NAMALWA (cell line): ENCODE data around the gene DAGLA.
"Not testable (repeated sequence)": the region's sequence is repeated elsewhere in the genome, so short reads cannot be mapped to it uniquely, and the experiment has no call there.

ENCODE experiments used
- DNase-seq: peaks from one replicate; pipeline ENCODE4 v3.0.0-alpha.2; 2015; ENCODE audit warnings: low spot score

Gene DAGLA

GRCh38 chr11:61660997-61661396 lies 19.2 kb upstream of the DAGLA start:
- DNase-seq = peak; percentile 22

GRCh38 chr11:61666684-61667297 lies 13.4 kb upstream of the DAGLA start:
- no peak for DNase-seq

GRCh38 chr11:61667684-61668305 lies 12.4 kb upstream of the DAGLA start:
- DNase-seq = no peak

GRCh38 chr11:61669417-61669816 lies 10.8 kb upstream of the DAGLA start:
- no peak for DNase-seq

GRCh38 chr11:61670626-61671025 lies 9.6 kb upstream of the DAGLA start:
- DNase-seq = no peak

- peak; percentile 46 for DNase-seq
Measured at GRCh38 chr11:61671527-61671926, 8.7 kb upstream of the DAGLA start.

- DNase-seq = not testable (repeated sequence)
Measured at GRCh38 chr11:61673946-61674467, 6.2 kb upstream of the DAGLA start.

GRCh38 chr11:61675826-61676225 lies 4.4 kb upstream of the DAGLA start:
- DNase-seq = no peak

GRCh38 chr11:61679296-61679695 lies 895 bp upstream of the DAGLA start:
- DNase-seq = no peak

- DNase-seq = no peak
Measured at GRCh38 chr11:61680622-61681221, 531 bp downstream of the DAGLA start.

GRCh38 chr11:61682093-61682732 lies 2.0 kb downstream of the DAGLA start:
- no peak for DNase-seq

- DNase-seq = no peak
Measured at GRCh38 chr11:61682906-61683675, 2.9 kb downstream of the DAGLA start.

GRCh38 chr11:61683961-61684869 lies 4.0 kb downstream of the DAGLA start:
- no peak for DNase-seq

- no peak for DNase-seq
Measured at GRCh38 chr11:61684870-61685616, 4.9 kb downstream of the DAGLA start.

GRCh38 chr11:61685617-61685967 lies 5.4 kb downstream of the DAGLA start:
- no peak for DNase-seq

GRCh38 chr11:61686066-61686465 lies 5.9 kb downstream of the DAGLA start:
- no peak for DNase-seq

GRCh38 chr11:61686469-61686868 lies 6.3 kb downstream of the DAGLA start:
- no peak for DNase-seq

GRCh38 chr11:61687420-61687819 lies 7.2 kb downstream of the DAGLA start:
- DNase-seq = no peak

GRCh38 chr11:61688365-61689163 lies 8.4 kb downstream of the DAGLA start:
- no peak for DNase-seq

GRCh38 chr11:61689164-61689496 lies 8.9 kb downstream of the DAGLA start:
- DNase-seq = no peak
